GM10266 (cell line): ENCODE results near the gene DMRT1.
"Not testable (repeated sequence)": the region's sequence is repeated elsewhere in the genome, so short reads cannot be mapped to it uniquely, and the experiment has no call there.

Experiments used
- DNase-seq: peaks from one replicate; pipeline ENCODE4 v3.0.0; 2012; ENCODE audit errors: extremely low spot score
- TF ChIP-seq, protein P1 (sequence below): IDR thresholded peaks from 2 replicates; pipeline ENCODE4 v1.5.1; 2012; ENCODE audit warnings: mild to moderate bottlenecking, low read depth; ENCODE audit not compliant: control insufficient read depth, insufficient read depth; ENCODE audit errors: missing control alignments

Gene DMRT1

DNA sequence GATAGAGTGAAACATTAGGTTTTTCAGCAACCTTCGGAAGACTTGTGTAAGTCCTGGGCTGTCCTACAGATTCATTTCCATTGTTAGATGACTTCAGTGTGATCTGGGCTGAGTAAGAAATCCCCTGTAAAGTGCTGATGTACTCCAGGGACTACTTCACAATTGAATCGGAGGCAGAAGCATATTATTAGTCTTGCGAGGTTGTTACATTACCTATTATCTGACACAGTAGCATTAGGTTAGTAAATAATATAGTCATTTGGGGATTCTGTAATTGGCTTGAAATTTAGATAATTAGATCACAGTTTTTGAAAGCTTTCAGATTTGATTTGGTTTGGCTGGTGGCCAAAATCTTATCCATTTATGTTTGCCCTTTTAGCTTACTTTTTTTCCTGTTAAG is 62.4 kb downstream of the DMRT1 start:
- no peak for DNase-seq
- TF ChIP-seq, protein P1, sequence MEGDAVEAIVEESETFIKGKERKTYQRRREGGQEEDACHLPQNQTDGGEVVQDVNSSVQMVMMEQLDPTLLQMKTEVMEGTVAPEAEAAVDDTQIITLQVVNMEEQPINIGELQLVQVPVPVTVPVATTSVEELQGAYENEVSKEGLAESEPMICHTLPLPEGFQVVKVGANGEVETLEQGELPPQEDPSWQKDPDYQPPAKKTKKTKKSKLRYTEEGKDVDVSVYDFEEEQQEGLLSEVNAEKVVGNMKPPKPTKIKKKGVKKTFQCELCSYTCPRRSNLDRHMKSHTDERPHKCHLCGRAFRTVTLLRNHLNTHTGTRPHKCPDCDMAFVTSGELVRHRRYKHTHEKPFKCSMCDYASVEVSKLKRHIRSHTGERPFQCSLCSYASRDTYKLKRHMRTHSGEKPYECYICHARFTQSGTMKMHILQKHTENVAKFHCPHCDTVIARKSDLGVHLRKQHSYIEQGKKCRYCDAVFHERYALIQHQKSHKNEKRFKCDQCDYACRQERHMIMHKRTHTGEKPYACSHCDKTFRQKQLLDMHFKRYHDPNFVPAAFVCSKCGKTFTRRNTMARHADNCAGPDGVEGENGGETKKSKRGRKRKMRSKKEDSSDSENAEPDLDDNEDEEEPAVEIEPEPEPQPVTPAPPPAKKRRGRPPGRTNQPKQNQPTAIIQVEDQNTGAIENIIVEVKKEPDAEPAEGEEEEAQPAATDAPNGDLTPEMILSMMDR: no peak

DNA sequence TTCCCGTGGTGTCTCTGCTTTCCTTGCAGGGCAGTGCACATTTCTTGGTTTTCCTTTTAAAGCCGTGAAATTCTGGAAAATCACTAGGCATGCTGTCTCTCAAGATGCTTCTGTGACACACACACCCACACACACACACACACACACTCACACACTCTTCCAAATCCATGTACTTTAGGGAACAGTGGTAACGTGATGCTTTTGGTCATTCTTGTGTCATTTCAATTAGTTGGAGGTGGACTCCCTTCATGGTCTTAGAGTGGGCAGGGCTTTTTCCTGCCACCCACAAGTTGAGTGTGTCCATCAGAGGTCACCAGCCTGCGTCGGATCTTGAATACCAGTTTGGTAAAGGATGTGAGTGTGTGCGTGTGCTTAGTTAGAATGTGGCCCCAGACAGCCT is 64.4 kb downstream of the DMRT1 start:
- TF ChIP-seq, protein P1: no peak

DNA sequence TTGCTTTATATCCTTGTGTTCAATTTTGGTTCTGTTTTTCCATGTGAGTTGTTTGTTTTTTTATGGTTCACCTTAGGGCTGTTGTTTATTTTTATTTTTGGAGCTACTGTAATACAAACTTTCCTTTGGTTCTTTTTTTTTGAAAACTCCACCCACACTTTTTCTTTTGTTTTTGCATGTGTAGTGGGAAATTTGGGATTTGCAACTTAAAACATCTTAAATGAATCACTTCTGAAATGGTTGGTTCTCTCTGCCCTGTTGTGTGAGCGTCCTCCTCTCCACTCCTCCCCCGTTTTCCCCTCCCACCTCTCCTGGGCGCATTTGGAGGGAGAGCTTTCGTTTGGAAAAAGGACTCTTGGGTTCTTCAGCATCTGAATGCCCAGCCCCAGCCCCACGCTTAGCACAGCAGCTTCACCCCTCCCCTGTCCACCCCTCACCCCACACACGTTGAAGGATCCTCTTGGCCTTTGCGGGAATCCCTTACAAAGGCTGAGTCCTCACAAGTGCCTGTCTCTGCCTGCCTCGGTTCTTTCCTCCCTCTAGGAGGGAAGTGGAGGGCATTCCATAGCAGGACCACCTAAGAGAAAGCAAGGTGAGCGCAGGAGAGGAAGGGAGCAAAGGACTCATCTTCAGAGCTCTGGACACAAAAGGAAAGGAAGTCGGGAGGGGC is 67.2 kb downstream of the DMRT1 start:
- TF ChIP-seq, protein P1: no peak
- no peak for DNase-seq

More for the DNA sequence above, 64.4 kb downstream of the DMRT1 start:
- DNase-seq: no peak

DNA sequence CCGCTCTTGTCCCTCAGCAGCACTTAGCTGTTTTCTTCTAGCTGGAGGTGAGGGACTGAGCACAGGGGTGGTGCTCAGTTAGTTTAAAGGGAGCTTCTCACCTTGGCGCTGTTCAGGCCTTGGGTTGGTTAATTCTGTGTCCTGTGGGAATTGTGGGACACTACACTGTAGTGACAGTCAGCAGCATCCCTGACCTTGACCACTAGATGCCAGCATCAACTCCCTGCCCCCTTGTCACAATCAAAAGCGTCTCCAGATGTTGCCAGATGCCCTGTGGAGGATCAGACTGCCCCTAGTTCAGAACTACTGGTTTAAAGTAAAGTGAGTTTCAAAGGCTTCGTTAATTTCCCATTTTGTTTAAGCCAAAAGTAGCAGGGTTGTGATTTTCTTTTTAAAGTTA is 69.5 kb downstream of the DMRT1 start:
- TF ChIP-seq, protein P1: peak; percentile 12
- DNase-seq: no peak

DNA sequence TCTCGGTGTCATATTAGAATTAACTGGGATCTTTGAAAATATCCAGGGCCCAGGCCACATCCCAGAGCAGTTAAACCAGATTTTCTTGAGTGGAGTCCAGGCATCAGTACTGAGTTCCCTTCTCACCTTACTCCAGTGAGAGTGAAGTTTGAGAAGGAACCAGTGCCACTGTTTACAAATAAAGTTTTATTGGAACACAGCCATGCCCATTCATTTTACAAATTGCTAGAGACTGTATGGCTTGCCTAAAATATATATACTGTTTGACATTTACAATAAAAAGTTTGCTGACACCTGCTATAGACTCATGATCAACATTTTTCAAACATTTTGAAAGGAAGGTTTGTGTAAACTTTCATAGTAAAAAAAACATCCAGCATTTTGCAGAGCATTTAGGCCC is 71.3 kb downstream of the DMRT1 start:
- TF ChIP-seq, protein P1: no peak
- no peak for DNase-seq

DNA sequence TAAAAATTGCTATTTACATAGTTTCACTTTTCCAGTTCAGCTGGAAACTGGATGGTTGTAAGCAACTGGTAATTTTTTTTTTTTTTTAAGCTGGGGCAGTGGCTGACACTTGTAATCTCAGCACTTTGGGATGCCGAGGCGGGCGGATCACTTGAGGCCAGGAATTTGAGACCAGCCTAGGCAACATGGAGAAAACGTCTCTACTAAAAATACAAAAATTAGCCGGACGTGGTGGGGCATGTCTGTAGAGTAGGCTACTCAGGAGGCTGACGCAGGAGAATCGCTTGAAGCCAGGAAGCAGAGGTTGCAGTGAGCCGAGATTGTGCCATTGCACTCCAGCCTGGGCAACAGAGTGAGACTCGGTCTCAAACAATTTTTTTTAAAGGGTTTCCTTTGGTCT is 72.0 kb downstream of the DMRT1 start:
- not testable (repeated sequence) for DNase-seq

DNA sequence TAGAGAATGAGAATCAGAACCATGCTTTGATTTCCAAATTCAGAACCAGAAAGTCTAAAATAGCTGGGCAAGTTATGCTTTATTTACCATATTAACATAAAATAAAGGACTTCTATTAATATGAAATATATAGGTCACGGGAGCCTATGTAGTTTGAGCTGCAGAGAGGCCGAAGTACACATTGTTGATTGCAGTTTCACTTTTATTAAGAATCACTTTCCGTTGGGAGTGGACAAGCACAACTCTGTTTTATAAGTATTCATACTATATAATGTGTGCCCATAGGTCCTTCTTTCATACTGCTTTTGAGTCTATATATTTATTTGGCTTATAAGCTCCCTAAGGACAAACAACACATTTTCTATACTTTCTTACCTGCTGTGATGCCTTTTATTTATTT is 76.2 kb downstream of the DMRT1 start:
- DNase-seq: no peak
- TF ChIP-seq, protein P1: no peak

DNA sequence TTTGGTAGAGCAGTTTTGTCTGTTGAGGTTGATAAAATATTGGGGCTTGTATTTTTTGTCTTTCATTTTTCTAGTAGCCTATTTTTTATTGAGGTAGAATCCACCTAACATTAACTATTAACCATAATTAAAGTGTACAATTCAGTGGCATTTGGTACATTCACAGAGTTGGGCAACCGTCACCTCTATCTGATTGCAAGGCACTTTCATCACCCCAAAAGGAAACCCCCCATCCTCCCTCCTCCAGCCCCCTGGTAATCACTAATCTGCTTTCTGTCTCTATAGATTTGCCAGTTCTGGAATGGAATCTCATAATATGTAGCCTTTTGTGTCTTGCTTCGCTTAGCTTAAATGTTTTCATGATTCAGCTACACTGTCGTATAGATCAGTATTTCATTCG is 79.4 kb downstream of the DMRT1 start:
- no peak for DNase-seq
- TF ChIP-seq, protein P1: no peak
